ENCODE results near the gene SKAP2.

Gene SKAP2

GRCh38 chr7:26645121-26645520 is 219.3 kb downstream of the SKAP2 start:
- FAIRE-seq (no peak), DNase-seq (ENCODE audit: insufficient read length, low spot score) (no peak)
- no peak for TF ChIP-seq SPI1 (IDR thresholded peaks at IDR 0.05; ENCODE audit: low read depth, low read length)
- TF ChIP-seq POLR2AphosphoS5 (IDR thresholded peaks at IDR 0.05; ENCODE audit: low read depth, low read length), result no peak
- TF ChIP-seq POLR2A (IDR thresholded peaks at IDR 0.05; ENCODE audit: low read depth, low read length), result no peak
- no peak for TF ChIP-seq POU2F2 (IDR thresholded peaks at IDR 0.05; ENCODE audit: low read depth, low read length)
- TF ChIP-seq TAF1 (IDR thresholded peaks at IDR 0.05; ENCODE audit: low read depth, low read length), result no peak
- no peak for TF ChIP-seq PAX5 (IDR thresholded peaks at IDR 0.05; ENCODE audit: insufficient read depth, low read length, severe bottlenecking)

GRCh38 chr7:26642416-26642815 is 222.0 kb downstream of the SKAP2 start:
- TF ChIP-seq POLR2AphosphoS5 (IDR thresholded peaks at IDR 0.05; ENCODE audit: low read depth, low read length) (no peak), SPI1 (IDR thresholded peaks at IDR 0.05; ENCODE audit: low read depth, low read length) (no peak), POLR2A (IDR thresholded peaks at IDR 0.05; ENCODE audit: low read depth, low read length) (no peak), TAF1 (IDR thresholded peaks at IDR 0.05; ENCODE audit: low read depth, low read length) (no peak), POU2F2 (IDR thresholded peaks at IDR 0.05; ENCODE audit: low read depth, low read length) (no peak), PAX5 (IDR thresholded peaks at IDR 0.05; ENCODE audit: insufficient read depth, low read length, severe bottlenecking) (no peak)
- FAIRE-seq (peak; percentile 40), DNase-seq (ENCODE audit: insufficient read length, low spot score) (no peak)

- FAIRE-seq (peak; percentile 86), DNase-seq (ENCODE audit: insufficient read length, low spot score) (no peak)
- no peak for TF ChIP-seq TAF1 (IDR thresholded peaks at IDR 0.05; ENCODE audit: low read depth, low read length)
- TF ChIP-seq SPI1 (IDR thresholded peaks at IDR 0.05; ENCODE audit: low read depth, low read length), result no peak
- TF ChIP-seq PAX5 (IDR thresholded peaks at IDR 0.05; ENCODE audit: insufficient read depth, low read length, severe bottlenecking), result no peak
- no peak for TF ChIP-seq POLR2A (IDR thresholded peaks at IDR 0.05; ENCODE audit: low read depth, low read length)
Measured at GRCh38 chr7:26639695-26640094, 224.7 kb downstream of the SKAP2 start.

GRCh38 chr7:26639111-26639510 is 225.3 kb downstream of the SKAP2 start:
- no peak for TF ChIP-seq POLR2AphosphoS5 (IDR thresholded peaks at IDR 0.05; ENCODE audit: low read depth, low read length)
- no peak for TF ChIP-seq POU2F2 (IDR thresholded peaks at IDR 0.05; ENCODE audit: low read depth, low read length)
- TF ChIP-seq SPI1 (IDR thresholded peaks at IDR 0.05; ENCODE audit: low read depth, low read length), result no peak
- TF ChIP-seq TAF1 (IDR thresholded peaks at IDR 0.05; ENCODE audit: low read depth, low read length), result no peak
- no peak for TF ChIP-seq PAX5 (IDR thresholded peaks at IDR 0.05; ENCODE audit: insufficient read depth, low read length, severe bottlenecking)
- no peak for DNase-seq (ENCODE audit: insufficient read length, low spot score)
- no peak for FAIRE-seq

GRCh38 chr7:26638140-26638539 is 226.2 kb downstream of the SKAP2 start:
- DNase-seq (ENCODE audit: insufficient read length, low spot score), result no peak
- TF ChIP-seq POLR2AphosphoS5 (IDR thresholded peaks at IDR 0.05; ENCODE audit: low read depth, low read length) (no peak), SPI1 (IDR thresholded peaks at IDR 0.05; ENCODE audit: low read depth, low read length) (no peak), POLR2A (IDR thresholded peaks at IDR 0.05; ENCODE audit: low read depth, low read length) (no peak), POU2F2 (IDR thresholded peaks at IDR 0.05; ENCODE audit: low read depth, low read length) (no peak), PAX5 (IDR thresholded peaks at IDR 0.05; ENCODE audit: insufficient read depth, low read length, severe bottlenecking) (no peak), TAF1 (IDR thresholded peaks at IDR 0.05; ENCODE audit: low read depth, low read length) (no peak)
- FAIRE-seq, result no peak

- DNase-seq (ENCODE audit: insufficient read length, low spot score), result no peak
- no peak for FAIRE-seq
Measured at GRCh38 chr7:26637610-26638009, 226.8 kb downstream of the SKAP2 start.

GRCh38 chr7:26636808-26637207 is 227.6 kb downstream of the SKAP2 start:
- no peak for DNase-seq (ENCODE audit: insufficient read length, low spot score)
- FAIRE-seq, result no peak
- TF ChIP-seq SPI1 (IDR thresholded peaks at IDR 0.05; ENCODE audit: low read depth, low read length) (no peak), PAX5 (IDR thresholded peaks at IDR 0.05; ENCODE audit: insufficient read depth, low read length, severe bottlenecking) (no peak), POU2F2 (IDR thresholded peaks at IDR 0.05; ENCODE audit: low read depth, low read length) (no peak), POLR2AphosphoS5 (IDR thresholded peaks at IDR 0.05; ENCODE audit: low read depth, low read length) (no peak), TAF1 (IDR thresholded peaks at IDR 0.05; ENCODE audit: low read depth, low read length) (no peak), POLR2A (IDR thresholded peaks at IDR 0.05; ENCODE audit: low read depth, low read length) (no peak)

More at GRCh38 chr7:26637610-26638009, 226.8 kb downstream of the SKAP2 start:
- TF ChIP-seq POU2F2 (IDR thresholded peaks at IDR 0.05; ENCODE audit: low read depth, low read length), result no peak

- DNase-seq (ENCODE audit: insufficient read length, low spot score) (no peak), FAIRE-seq (no peak)
- TF ChIP-seq TAF1 (IDR thresholded peaks at IDR 0.05; ENCODE audit: low read depth, low read length), result no peak
- no peak for TF ChIP-seq PAX5 (IDR thresholded peaks at IDR 0.05; ENCODE audit: insufficient read depth, low read length, severe bottlenecking)
- no peak for TF ChIP-seq POLR2A (IDR thresholded peaks at IDR 0.05; ENCODE audit: low read depth, low read length)
- no peak for TF ChIP-seq POU2F2 (IDR thresholded peaks at IDR 0.05; ENCODE audit: low read depth, low read length)
- no peak for TF ChIP-seq SPI1 (IDR thresholded peaks at IDR 0.05; ENCODE audit: low read depth, low read length)
- no peak for TF ChIP-seq POLR2AphosphoS5 (IDR thresholded peaks at IDR 0.05; ENCODE audit: low read depth, low read length)
Measured at GRCh38 chr7:26633557-26633956, 230.8 kb downstream of the SKAP2 start.

GRCh38 chr7:26631601-26632000 is 232.8 kb downstream of the SKAP2 start:
- FAIRE-seq, result no peak
- TF ChIP-seq SPI1 (IDR thresholded peaks at IDR 0.05; ENCODE audit: low read depth, low read length), result no peak
- TF ChIP-seq POLR2A (IDR thresholded peaks at IDR 0.05; ENCODE audit: low read depth, low read length), result no peak
- no peak for DNase-seq (ENCODE audit: insufficient read length, low spot score)

GRCh38 chr7:26630941-26631580 is 233.3 kb downstream of the SKAP2 start:
- TF ChIP-seq SPI1 (IDR thresholded peaks at IDR 0.05; ENCODE audit: low read depth, low read length) (no peak), PAX5 (IDR thresholded peaks at IDR 0.05; ENCODE audit: insufficient read depth, low read length, severe bottlenecking) (no peak), POLR2A (IDR thresholded peaks at IDR 0.05; ENCODE audit: low read depth, low read length) (no peak), POU2F2 (IDR thresholded peaks at IDR 0.05; ENCODE audit: low read depth, low read length) (no peak), POLR2AphosphoS5 (IDR thresholded peaks at IDR 0.05; ENCODE audit: low read depth, low read length) (no peak), TAF1 (IDR thresholded peaks at IDR 0.05; ENCODE audit: low read depth, low read length) (no peak)
- DNase-seq (ENCODE audit: insufficient read length, low spot score) (no peak), FAIRE-seq (no peak)

Data from GM12891 (cell line).